Prostate gland (tissue), 2 donors: ENCODE data around the gene CCER1.

ENCODE experiments used
- POLR2A ChIP-seq: fragments of 450-650 bp; IDR thresholded peaks from one replicate; pipeline ENCODE4 v1.6.1; 2016; ENCODE audit warnings: antibody characterized with exemption, mild to moderate bottlenecking
- TF ChIP-seq, protein P1 (sequence below), 4 experiments: fragments of 200-600 bp in 2 of 4; fragments of 450-650 bp in 2 of 4; sonication (generic) in 2 of 4; IDR thresholded peaks; 1 replicate in 3 of 4; 2 replicates in 1 of 4; pipeline ENCODE4 v1.5.1; 2016 to 2019; ENCODE audit warnings: antibody characterized with exemption in 4 of 4, mild to moderate bottlenecking in 2 of 4, moderate library complexity in 2 of 4

DNA sequence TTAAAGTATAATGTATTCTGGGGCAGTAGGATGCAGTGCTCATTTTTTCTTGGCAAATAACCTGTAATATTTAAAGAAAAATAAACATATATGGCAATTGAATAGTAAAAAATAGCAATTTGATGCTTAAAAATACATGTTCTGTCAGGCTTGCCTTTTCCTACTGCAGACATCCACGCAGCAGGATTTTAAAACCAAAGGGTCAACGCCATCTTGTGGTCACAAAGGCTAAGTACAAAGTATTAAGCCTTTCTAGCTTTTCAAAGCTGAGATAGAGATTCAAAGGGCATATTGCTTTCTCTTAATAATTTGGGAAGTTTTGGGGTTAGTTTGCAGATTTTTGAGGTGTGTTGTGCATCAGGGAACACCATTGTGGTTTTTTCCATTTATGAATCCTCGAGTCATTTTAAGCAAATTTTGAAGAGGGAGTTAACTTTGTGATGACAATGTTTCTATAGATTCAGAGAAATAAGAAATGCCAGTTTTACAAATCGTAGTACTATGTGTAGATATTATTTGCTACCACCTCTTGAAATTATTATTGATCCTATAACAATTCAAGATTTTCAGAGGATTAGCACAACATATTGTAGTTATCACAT is 4.7 kb upstream of the CCER1 start:
- TF ChIP-seq, protein P1, sequence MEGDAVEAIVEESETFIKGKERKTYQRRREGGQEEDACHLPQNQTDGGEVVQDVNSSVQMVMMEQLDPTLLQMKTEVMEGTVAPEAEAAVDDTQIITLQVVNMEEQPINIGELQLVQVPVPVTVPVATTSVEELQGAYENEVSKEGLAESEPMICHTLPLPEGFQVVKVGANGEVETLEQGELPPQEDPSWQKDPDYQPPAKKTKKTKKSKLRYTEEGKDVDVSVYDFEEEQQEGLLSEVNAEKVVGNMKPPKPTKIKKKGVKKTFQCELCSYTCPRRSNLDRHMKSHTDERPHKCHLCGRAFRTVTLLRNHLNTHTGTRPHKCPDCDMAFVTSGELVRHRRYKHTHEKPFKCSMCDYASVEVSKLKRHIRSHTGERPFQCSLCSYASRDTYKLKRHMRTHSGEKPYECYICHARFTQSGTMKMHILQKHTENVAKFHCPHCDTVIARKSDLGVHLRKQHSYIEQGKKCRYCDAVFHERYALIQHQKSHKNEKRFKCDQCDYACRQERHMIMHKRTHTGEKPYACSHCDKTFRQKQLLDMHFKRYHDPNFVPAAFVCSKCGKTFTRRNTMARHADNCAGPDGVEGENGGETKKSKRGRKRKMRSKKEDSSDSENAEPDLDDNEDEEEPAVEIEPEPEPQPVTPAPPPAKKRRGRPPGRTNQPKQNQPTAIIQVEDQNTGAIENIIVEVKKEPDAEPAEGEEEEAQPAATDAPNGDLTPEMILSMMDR (IDR thresholded peaks at IDR 0.05), result peak; percentile 16 to 58 (median 46)
- no peak for TF ChIP-seq POLR2A
